Transverse colon (tissue), 4 donors: ENCODE data around the gene CEP120.

Experiments used
- EP300 ChIP-seq: sonication (generic); formaldehyde crosslinking; IDR thresholded peaks from one replicate; pipeline ENCODE4 v1.6.1; 2017; ENCODE audit warnings: antibody characterized with exemption, low read depth
- POLR2A ChIP-seq: fragments of 450-650 bp; IDR thresholded peaks from one replicate; pipeline ENCODE4 v1.6.1; 2016; ENCODE audit warnings: antibody characterized with exemption, mild to moderate bottlenecking, moderate library complexity
- POLR2AphosphoS5 ChIP-seq, 3 donors: sonication (generic); formaldehyde crosslinking; IDR thresholded peaks; one replicate each; pipeline ENCODE4 v1.6.1; 2016; ENCODE audit warnings: antibody characterized with exemption in 3 of 3
- TF ChIP-seq, protein P1 (sequence below), 5 experiments: fragments of 200-600 bp in 3 of 5; fragments of 450-650 bp in 2 of 5; sonication (generic) in 3 of 5; IDR thresholded peaks; 1 replicate in 2 of 5; 2 replicates in 3 of 5; pipeline ENCODE4 v1.5.1; 2016 to 2017; ENCODE audit warnings: antibody characterized with exemption in 5 of 5, inconsistent platforms in 3 of 5, mild to moderate bottlenecking in 2 of 5, moderate library complexity in 1 of 5

DNA sequence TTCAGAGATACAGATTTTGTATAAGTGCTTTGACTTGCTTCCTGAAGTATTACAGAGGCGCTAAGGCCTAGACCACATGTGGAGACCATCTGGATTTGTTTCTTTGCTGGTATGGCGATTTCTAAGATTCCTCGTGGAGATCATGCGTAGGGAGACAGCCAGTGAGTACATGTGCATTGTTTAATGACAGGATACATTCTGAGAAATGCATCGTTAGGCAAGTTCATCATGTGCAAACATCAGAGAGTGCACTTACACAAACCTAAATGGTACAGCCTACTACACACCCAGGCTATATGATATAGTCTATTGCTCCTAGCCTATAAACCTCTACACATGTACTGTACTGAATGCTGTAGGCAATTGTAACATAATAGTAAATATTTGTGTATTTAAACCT, 16.5 kb upstream of the CEP120 start:
- TF ChIP-seq, protein P1, sequence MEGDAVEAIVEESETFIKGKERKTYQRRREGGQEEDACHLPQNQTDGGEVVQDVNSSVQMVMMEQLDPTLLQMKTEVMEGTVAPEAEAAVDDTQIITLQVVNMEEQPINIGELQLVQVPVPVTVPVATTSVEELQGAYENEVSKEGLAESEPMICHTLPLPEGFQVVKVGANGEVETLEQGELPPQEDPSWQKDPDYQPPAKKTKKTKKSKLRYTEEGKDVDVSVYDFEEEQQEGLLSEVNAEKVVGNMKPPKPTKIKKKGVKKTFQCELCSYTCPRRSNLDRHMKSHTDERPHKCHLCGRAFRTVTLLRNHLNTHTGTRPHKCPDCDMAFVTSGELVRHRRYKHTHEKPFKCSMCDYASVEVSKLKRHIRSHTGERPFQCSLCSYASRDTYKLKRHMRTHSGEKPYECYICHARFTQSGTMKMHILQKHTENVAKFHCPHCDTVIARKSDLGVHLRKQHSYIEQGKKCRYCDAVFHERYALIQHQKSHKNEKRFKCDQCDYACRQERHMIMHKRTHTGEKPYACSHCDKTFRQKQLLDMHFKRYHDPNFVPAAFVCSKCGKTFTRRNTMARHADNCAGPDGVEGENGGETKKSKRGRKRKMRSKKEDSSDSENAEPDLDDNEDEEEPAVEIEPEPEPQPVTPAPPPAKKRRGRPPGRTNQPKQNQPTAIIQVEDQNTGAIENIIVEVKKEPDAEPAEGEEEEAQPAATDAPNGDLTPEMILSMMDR (IDR thresholded peaks at IDR 0.05) = no peak
- TF ChIP-seq POLR2AphosphoS5 (IDR thresholded peaks at IDR 0.05) = peak in 2 of 3 donors; percentile 46 to 77
- TF ChIP-seq POLR2A = no peak
- TF ChIP-seq EP300 = no peak
